ENCODE data around the gene ZNF57.
"Not testable (repeated sequence)": the region's sequence is repeated elsewhere in the genome, so short reads cannot be mapped to it uniquely, and the experiment has no call there.

The ZNF57 gene

DNA sequence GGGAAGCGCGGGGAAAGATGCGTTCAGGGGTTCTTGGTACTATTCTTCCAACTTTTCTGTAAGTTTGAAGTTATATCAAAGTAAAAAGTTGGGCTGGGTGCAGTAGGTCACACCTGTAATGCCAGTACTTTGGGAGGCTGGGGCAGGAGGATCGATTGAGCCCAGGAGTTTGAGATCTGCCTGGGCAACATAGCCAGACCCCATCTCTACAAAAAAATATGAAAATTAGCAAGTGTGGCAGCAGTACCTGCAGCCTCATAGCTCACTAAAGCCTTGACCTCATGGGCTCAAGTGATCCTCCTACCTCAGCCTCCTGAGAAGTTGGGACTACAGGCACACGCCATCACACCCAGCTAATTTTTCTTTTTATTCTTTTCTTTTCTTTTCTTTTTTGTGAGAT is 56.4 kb downstream of the ZNF57 start:
- DNase-seq (ENCODE audit: low read depth, low spot score): no peak

DNA sequence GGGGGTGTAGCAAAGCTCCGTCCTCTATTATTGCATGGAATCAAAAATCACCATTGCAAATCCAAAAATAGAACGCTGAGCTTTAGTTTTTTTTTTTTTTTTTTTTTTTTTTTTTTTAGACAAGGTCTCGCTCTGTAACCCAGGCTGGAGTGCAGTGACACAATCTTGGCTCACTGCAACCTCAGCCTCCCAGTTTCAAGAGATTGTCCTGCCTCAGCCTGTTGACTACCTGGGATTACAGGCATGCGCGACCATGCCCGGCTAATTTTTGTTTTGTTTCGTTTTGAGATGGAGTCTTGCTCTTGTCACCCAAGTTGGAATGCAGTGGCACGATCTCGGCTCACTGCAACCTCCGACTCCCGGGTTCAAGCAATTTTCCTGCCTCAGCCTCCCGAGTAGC is 59.4 kb downstream of the ZNF57 start:
- Histone ChIP-seq H3K4me3 (no peak overlapping the region), H3K36me3 (ENCODE audit: insufficient read depth, low read length) (no peaks in the 10 kb centered on the region), H3K9ac (ENCODE audit: insufficient read length) (no peak overlapping the region), H3K27ac (no peak overlapping the region), H3K9me3 (ENCODE audit: low read depth, low read length) (no peaks in the 10 kb centered on the region)
- TF ChIP-seq EZH2 (IDR thresholded peaks at IDR 0.05) (no peak), FOXP2 (optimal IDR thresholded peaks at IDR 0.05; ENCODE audit: control extremely low read depth, extremely low read length, insufficient read depth) (no peak), POLR2AphosphoS5 (IDR thresholded peaks at IDR 0.05; ENCODE audit: borderline replicate concordance, low read depth, low read length) (no peak)
- no peak for DNase-seq (ENCODE audit: low read depth, low spot score)

More for the DNA sequence above, 56.4 kb downstream of the ZNF57 start:
- TF ChIP-seq POLR2AphosphoS5 (IDR thresholded peaks at IDR 0.05; ENCODE audit: borderline replicate concordance, low read depth, low read length) (no peak), EZH2 (IDR thresholded peaks at IDR 0.05) (no peak), FOXP2 (optimal IDR thresholded peaks at IDR 0.05; ENCODE audit: control extremely low read depth, extremely low read length, insufficient read depth) (no peak)
- H3K36me3 ChIP-seq (ENCODE audit: insufficient read depth, low read length): no peaks in the 10 kb centered on the region
- no peak overlapping the region for H3K9ac ChIP-seq (ENCODE audit: insufficient read length)
- no peak overlapping the region for H3K4me3 ChIP-seq
- no peaks in the 10 kb centered on the region for H3K9me3 ChIP-seq (ENCODE audit: low read depth, low read length)
- H3K27ac ChIP-seq: no peak overlapping the region

DNA sequence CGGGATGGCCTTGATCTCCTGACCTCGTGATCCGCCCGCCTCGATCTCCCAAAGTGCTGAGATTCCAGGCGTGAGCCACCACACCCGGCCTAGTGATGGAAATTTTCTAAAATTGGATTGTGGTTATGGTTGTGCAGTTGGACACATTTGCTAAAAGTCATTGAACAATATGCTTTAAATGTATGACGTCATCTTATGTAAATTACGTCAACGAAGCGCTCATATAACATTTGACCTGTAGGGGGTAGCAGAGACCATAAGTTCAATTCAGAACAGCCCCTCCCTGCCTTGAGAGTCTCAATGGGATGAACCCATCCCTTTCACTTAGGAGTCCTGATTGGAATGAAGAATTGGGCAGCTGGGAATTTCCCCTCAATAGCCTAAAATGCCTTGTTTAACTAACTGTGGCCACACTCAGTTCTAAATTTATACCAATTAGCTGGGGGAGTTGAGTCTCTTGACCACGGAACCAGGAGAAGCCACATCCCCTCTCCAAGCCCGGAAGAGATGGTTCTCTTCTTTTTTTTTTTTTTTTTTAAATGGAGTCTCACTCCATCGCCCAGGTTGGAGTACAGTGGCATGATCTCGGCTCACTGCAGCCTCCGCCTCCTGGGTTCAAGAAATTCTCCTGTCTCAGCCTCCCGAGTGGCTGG is 61.4 kb downstream of the ZNF57 start:
- no peaks in the 10 kb centered on the region for H3K9me3 ChIP-seq (ENCODE audit: low read depth, low read length)
- peak; percentile 84 for DNase-seq (ENCODE audit: low read depth, low spot score)
- no peak overlapping the region for H3K4me3 ChIP-seq
- H3K36me3 ChIP-seq (ENCODE audit: insufficient read depth, low read length): no peaks in the 10 kb centered on the region
- TF ChIP-seq POLR2AphosphoS5 (IDR thresholded peaks at IDR 0.05; ENCODE audit: borderline replicate concordance, low read depth, low read length): no peak
- no peak for TF ChIP-seq FOXP2 (optimal IDR thresholded peaks at IDR 0.05; ENCODE audit: control extremely low read depth, extremely low read length, insufficient read depth)
- no peak for TF ChIP-seq EZH2 (IDR thresholded peaks at IDR 0.05)
- H3K27ac ChIP-seq: no peak overlapping the region
- H3K9ac ChIP-seq (ENCODE audit: insufficient read length): no peak overlapping the region

DNA sequence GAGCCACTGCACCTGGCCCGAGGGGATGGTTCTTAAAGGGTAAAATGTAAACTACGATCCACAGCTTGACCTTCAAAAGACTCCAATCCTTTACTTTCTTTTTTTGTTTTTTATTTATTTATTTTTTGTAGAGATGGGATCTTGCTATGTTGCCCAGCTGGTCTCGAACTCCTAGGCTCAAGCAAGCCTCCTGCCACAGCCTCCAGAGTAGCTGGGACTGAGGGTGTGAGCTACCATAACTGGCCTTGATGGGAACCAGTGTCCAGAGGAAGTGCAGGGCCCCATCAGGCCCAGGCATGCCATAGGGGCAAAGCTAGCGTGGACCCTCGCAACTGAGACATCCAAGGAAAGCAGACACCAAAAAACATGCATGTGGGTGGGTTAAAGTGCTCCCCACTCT is 62.4 kb downstream of the ZNF57 start:
- Histone ChIP-seq H3K36me3 (ENCODE audit: insufficient read depth, low read length) (no peaks in the 10 kb centered on the region), H3K27ac (no peak overlapping the region), H3K4me3 (no peak overlapping the region), H3K9ac (ENCODE audit: insufficient read length) (no peak overlapping the region), H3K9me3 (ENCODE audit: low read depth, low read length) (no peaks in the 10 kb centered on the region)
- DNase-seq (ENCODE audit: low read depth, low spot score): no peak
- TF ChIP-seq POLR2AphosphoS5 (IDR thresholded peaks at IDR 0.05; ENCODE audit: borderline replicate concordance, low read depth, low read length) (no peak), FOXP2 (optimal IDR thresholded peaks at IDR 0.05; ENCODE audit: control extremely low read depth, extremely low read length, insufficient read depth) (no peak), EZH2 (IDR thresholded peaks at IDR 0.05) (no peak)

DNA sequence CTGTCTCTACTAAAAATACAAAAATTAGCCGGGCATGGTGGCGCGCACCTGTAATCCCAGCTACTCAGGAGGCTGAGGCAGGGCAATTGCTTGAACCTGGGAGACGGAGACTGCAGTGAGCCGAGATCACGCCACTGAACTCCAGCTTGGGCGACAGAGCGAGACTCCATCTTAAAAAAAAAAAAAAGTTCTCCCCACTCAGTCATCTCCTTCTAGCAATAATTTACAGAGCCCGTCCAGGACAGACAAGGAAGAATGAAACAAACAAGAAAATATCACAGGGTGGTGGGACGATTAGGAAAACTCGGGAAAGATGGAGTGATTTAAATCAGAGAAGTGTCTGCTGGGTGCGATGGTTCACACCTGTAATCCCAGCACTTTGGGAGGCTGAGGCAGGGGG is 62.9 kb downstream of the ZNF57 start:
- not testable (repeated sequence) for DNase-seq (ENCODE audit: low read depth, low spot score); H3K9me3 ChIP-seq (ENCODE audit: low read depth, low read length); H3K36me3 ChIP-seq (ENCODE audit: insufficient read depth, low read length); H3K9ac ChIP-seq (ENCODE audit: insufficient read length); H3K27ac ChIP-seq; H3K4me3 ChIP-seq

DNA sequence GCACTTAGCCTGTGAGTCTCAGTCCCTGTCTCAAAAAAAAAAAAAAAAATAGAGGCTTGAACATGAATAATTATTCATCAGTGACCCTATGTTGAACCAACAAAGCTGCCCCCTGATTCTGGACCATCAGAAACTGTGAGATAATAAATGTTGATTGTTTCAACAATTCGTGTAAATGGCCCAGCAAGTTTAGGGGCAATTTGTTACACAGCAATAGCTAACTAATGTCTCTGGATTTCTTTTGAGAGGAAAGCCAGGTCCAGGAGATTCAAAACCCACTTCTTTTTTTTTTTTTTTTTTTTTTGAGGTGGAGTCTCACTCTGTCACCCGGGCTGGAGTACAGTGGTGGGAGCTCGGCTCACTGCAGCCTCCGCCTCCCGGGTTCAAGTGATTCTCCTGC is 64.1 kb downstream of the ZNF57 start:
- H3K4me3 ChIP-seq: no peak overlapping the region
- no peak overlapping the region for H3K27ac ChIP-seq
- DNase-seq (ENCODE audit: low read depth, low spot score): no peak
- TF ChIP-seq EZH2 (IDR thresholded peaks at IDR 0.05) (no peak), POLR2AphosphoS5 (IDR thresholded peaks at IDR 0.05; ENCODE audit: borderline replicate concordance, low read depth, low read length) (no peak), FOXP2 (optimal IDR thresholded peaks at IDR 0.05; ENCODE audit: control extremely low read depth, extremely low read length, insufficient read depth) (no peak)
- no peaks in the 10 kb centered on the region for H3K9me3 ChIP-seq (ENCODE audit: low read depth, low read length)
- no peaks in the 10 kb centered on the region for H3K36me3 ChIP-seq (ENCODE audit: insufficient read depth, low read length)
- no peak overlapping the region for H3K9ac ChIP-seq (ENCODE audit: insufficient read length)

DNA sequence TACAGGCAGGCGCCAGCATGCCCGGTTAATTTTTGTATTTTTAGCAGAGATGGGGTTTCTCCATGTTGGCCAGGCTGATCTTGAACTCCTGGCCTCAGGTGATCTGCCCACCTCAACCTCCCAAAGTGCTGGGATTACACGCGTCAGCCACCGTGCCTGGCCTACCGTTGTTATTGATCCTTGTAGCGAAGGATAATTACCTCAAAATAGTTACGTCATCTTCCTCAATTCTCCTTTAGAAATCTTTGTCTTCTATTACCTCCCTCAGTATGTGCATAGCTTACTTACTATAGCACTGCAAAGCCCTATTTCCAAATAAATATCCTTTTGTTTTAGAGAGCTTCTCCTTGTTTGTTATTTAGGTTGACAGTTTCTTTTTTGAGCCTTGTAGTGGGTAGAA is 67.2 kb downstream of the ZNF57 start:
- no peak for TF ChIP-seq EZH2 (IDR thresholded peaks at IDR 0.05)
- no peak for TF ChIP-seq FOXP2 (optimal IDR thresholded peaks at IDR 0.05; ENCODE audit: control extremely low read depth, extremely low read length, insufficient read depth)
- no peak for TF ChIP-seq POLR2AphosphoS5 (IDR thresholded peaks at IDR 0.05; ENCODE audit: borderline replicate concordance, low read depth, low read length)
- Histone ChIP-seq H3K9ac (ENCODE audit: insufficient read length) (no peak overlapping the region), H3K27ac (no peak overlapping the region), H3K36me3 (ENCODE audit: insufficient read depth, low read length) (no peaks in the 10 kb centered on the region), H3K4me3 (no peak overlapping the region), H3K9me3 (ENCODE audit: low read depth, low read length) (no peaks in the 10 kb centered on the region)
- no peak for DNase-seq (ENCODE audit: low read depth, low spot score)

All from SK-N-MC (cell line).